Epithelial cell of proximal tubule (primary cell): ENCODE measurements around the gene CPNE4. TPM values are rescaled to one million over a fixed set of nuclear protein-coding genes. Genes with fewer than 3 reads are reported as not detected.

Source experiments
- DNase-seq: peaks from one replicate; pipeline ENCODE4 v3.0.0-alpha.2; 2011; ENCODE audit warnings: low read depth
- H3K4me3 ChIP-seq: 2 replicates; pipeline ENCODE4 v1.5.1; 2011; ENCODE audit warnings: low read depth, mild to moderate bottlenecking, low read length
- total RNA-seq: library from RNA; depleted of rRNA; stranded (reverse); fragments of >200 nt; gene quantifications from 2 replicates; pipeline ENCODE4 v1.2.3, GENCODE V29; 2015
- TF ChIP-seq, protein P1 (sequence below): conservative IDR thresholded peaks from 2 replicates; pipeline ENCODE4 v1.5.1; 2012; ENCODE audit warnings: low read depth, mild to moderate bottlenecking, low read length

Gene CPNE4
- total RNA-seq, 1 donor from 2014 or later: 4.1 TPM

DNA sequence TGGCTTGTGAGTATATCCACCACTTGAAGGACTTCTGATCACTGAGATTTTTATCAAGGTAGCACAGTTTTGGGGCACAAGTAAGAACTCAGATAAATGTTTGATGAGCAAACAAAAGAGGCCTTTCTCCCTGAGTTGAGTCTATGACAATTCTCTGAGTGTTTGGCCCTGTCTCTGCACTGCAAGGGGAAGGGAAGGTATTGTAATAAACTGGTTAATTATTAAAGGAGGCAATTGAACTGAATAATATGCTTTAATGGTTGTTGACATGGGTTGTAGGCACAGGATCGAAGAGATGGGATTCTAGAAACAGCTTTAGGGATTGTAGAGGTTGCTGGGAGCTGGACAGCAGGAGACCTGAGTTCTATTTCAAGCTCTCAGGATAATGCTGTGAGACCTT, 437.0 kb downstream of the CPNE4 start:
- H3K4me3 ChIP-seq: no peak overlapping the region
- TF ChIP-seq, protein P1, sequence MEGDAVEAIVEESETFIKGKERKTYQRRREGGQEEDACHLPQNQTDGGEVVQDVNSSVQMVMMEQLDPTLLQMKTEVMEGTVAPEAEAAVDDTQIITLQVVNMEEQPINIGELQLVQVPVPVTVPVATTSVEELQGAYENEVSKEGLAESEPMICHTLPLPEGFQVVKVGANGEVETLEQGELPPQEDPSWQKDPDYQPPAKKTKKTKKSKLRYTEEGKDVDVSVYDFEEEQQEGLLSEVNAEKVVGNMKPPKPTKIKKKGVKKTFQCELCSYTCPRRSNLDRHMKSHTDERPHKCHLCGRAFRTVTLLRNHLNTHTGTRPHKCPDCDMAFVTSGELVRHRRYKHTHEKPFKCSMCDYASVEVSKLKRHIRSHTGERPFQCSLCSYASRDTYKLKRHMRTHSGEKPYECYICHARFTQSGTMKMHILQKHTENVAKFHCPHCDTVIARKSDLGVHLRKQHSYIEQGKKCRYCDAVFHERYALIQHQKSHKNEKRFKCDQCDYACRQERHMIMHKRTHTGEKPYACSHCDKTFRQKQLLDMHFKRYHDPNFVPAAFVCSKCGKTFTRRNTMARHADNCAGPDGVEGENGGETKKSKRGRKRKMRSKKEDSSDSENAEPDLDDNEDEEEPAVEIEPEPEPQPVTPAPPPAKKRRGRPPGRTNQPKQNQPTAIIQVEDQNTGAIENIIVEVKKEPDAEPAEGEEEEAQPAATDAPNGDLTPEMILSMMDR: no peak
- DNase-seq: no peak

DNA sequence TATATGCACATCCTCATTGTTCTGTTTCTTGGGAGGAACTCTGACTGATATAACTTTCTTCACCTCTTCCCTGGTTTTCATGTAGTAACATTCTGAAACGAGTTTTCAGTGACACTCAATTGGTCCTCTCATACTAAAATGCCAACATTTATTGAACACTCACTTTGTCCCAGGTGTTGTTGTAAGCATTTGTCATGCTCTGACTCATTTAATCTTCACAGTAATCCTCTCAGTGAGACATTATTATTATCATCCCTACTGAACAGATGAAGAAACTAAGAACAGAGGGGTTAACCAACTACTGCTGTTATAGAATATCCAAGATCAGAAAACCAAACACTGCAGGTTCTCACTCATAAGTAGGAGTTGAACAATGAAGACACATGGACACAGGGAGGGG, 437.9 kb downstream of the CPNE4 start:
- TF ChIP-seq, protein P1: no peak
- no peak overlapping the region for H3K4me3 ChIP-seq
- DNase-seq: no peak

DNA sequence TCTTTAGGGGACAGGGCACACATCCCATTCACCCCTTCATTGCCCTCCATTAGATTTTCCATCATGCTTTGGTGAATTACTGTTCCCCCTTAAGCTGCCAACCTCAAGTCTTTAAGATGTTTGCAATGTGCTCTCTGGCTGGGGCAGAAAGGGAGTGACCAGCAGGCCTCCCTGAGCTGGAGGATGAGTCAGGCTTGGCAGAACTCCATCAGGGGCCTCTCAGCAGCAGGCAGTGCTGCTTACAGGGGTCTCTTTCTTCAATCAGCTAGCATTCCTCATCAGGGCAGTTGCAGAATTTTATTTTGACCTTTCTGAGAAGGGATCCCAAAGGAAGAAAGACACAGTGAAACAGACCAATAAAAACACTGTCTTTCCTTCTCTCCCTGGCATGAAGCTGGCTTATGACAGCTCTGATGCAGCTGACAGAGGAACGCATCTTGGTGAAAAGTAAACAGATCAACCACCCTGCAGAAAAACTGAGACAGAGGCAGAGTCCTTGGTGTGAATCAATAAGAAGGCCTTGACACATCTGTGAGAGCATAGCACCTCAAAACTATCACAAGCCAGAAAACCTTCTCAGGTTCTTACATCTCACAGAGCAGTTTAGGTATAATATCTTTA, 443.3 kb downstream of the CPNE4 start:
- no peak overlapping the region for H3K4me3 ChIP-seq
- DNase-seq: no peak
- TF ChIP-seq, protein P1: no peak

DNA sequence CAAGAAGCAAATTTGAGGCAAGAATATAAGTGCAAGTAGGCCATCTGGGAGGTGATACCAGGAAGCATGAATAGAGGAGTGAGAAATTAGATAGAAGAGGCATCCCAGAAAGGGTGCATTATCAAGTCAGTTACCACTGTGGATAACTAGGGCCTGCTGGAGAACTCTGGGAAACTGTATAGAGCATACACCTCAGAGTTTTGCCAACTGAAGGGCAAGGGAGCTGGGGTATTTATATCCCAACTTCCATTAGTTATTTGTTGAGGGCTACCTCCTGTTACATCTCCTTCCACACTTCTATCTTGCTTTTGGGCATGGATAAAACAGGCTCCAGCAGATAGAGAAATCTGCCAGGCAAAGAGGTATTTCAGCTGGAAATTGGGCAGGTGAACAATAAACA, 448.5 kb downstream of the CPNE4 start:
- TF ChIP-seq, protein P1: no peak
- DNase-seq: no peak
- H3K4me3 ChIP-seq: no peak overlapping the region

DNA sequence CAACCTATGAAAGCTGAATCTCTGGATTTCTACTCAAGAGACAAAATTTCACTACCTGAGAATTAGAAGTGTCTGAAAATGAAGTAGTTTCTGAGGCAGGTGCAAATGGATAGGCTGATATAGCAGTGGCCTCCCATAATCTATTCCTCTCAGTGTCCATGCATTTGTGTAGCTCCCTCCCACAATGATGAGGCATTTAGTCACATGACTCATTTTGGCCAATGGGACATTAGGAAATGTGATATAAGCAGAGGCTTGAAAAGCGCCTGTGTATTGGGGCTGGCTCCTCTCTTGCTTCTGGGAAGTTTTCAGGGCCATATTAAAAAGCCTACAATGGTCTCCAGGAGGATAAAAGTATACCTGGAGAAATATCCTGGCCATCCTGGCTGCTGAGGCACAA, 452.4 kb downstream of the CPNE4 start:
- no peak for DNase-seq
- TF ChIP-seq, protein P1: no peak
- H3K4me3 ChIP-seq: no peak overlapping the region

DNA sequence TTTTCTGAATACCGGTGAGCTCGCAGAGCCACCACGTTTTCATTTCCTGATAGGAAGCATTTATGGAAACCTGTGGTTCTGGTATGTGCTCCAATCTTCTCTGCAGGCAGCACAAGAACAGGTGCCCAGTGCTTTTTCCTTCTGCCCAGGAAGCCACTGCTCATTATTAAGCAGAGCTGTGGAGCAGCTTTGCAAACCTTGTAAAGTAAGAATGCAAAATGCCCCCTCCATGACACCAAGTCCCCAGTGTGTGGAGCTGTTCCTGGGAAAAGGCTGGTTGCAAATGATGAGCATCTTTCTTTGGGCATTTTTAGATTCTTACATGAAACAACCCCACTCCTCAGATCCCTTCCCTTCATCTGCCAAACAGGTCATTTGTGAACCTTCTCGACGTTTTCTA, 466.4 kb downstream of the CPNE4 start:
- DNase-seq: no peak
- TF ChIP-seq, protein P1: peak; percentile 35

DNA sequence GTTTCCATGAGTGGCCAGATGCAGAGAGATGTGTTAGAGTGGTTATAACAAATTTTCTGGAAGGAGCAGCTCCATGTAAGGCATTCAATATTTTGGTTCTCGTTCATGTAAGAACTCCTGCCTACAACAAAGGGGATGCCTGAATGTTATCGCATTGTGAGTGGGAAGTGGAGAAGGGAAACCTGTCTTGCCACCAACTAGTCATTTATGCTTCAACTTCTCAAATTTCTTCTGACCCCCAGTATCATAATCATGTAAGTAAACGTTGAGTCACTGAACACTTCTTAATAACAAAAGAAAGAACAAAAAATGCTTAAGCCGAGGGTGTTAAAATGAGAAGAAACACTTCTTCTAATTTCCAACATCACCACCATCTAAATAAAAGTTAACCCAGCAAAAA, 470.0 kb downstream of the CPNE4 start:
- no peak overlapping the region for H3K4me3 ChIP-seq
- no peak for DNase-seq
- TF ChIP-seq, protein P1: no peak

More for the DNA sequence above, 466.4 kb downstream of the CPNE4 start:
- H3K4me3 ChIP-seq: no peak overlapping the region
